Skin epidermis (tissue), 12 donors: ENCODE data around the gene HPS4.
"Not testable (repeated sequence)": the region's sequence is repeated elsewhere in the genome, so short reads cannot be mapped to it uniquely, and the experiment has no call there.

Source experiments
- H3K27ac ChIP-seq, 21 experiments: fragments of 200-600 bp; sonication (generic) in 11 of 21; one replicate each; pipeline ENCODE4 v1.5.0; 2020; ENCODE audit warnings: mild to moderate bottlenecking in 3 of 21, inconsistent platforms in 2 of 21, moderate library complexity in 2 of 21
- H3K4me3 ChIP-seq, 7 experiments: fragments of 200-600 bp; sonication (generic) in 2 of 7; one replicate each; pipeline ENCODE4 v1.5.0; 2020; ENCODE audit warnings: inconsistent platforms in 2 of 7, mild to moderate bottlenecking in 2 of 7, moderate library complexity in 1 of 7

The HPS4 gene

GRCh38 chr22:26483439-26484359 is at the start of gene HPS4, which contains the start of gene SRRD:
Gene HPS4 (minus strand): TSS chr22:26483783. CDS start chr22:26481762, 2,021 bp downstream.
Gene SRRD (plus strand): TSS chr22:26483877. CDS start chr22:26483891, 14 bp downstream.
- H3K27ac ChIP-seq, result peak within 1 kb of the TSS; percentile 43 to 99 (median 97)

GRCh38 chr22:26529345-26529744 is 45.8 kb upstream of the HPS4 start:
- Histone ChIP-seq H3K27ac (no peak overlapping the region), H3K4me3 (no peak overlapping the region)

More at GRCh38 chr22:26483439-26484359, at the start of gene HPS4, which contains the start of gene SRRD:
- H3K4me3 ChIP-seq, result peak within 1 kb of the TSS; percentile 72 to 94 (median 87)

GRCh38 chr22:26528518-26528917 is 44.9 kb upstream of the HPS4 start:
- not testable (repeated sequence) for H3K4me3 ChIP-seq, H3K27ac ChIP-seq

- Histone ChIP-seq H3K27ac (no peak overlapping the region), H3K4me3 (no peak overlapping the region)
These were observed 44.2 kb upstream of the HPS4 start for GRCh38 chr22:26527574-26528465.

- Histone ChIP-seq H3K4me3 (no peak overlapping the region), H3K27ac (no peak overlapping the region)
These were observed 43.6 kb upstream of the HPS4 start for GRCh38 chr22:26527167-26527566.

GRCh38 chr22:26525946-26526564 is 42.5 kb upstream of the HPS4 start:
- Histone ChIP-seq H3K27ac (no peak overlapping the region), H3K4me3 (no peak overlapping the region)

GRCh38 chr22:26524870-26525269 is 41.3 kb upstream of the HPS4 start:
- Histone ChIP-seq H3K27ac (no peak overlapping the region), H3K4me3 (no peak overlapping the region)

GRCh38 chr22:26522592-26522991 is 39.0 kb upstream of the HPS4 start:
- H3K27ac ChIP-seq, result no peak overlapping the region

GRCh38 chr22:26522012-26522411 is 38.4 kb upstream of the HPS4 start:
- Histone ChIP-seq H3K27ac (no peak overlapping the region), H3K4me3 (no peak overlapping the region)

More at GRCh38 chr22:26522592-26522991, 39.0 kb upstream of the HPS4 start:
- no peak overlapping the region for H3K4me3 ChIP-seq

GRCh38 chr22:26517429-26517828 is 33.8 kb upstream of the HPS4 start:
- Histone ChIP-seq H3K4me3 (no peak overlapping the region), H3K27ac (no peak overlapping the region)

- no peak overlapping the region for H3K27ac ChIP-seq
- no peak overlapping the region for H3K4me3 ChIP-seq
These were observed 32.9 kb upstream of the HPS4 start for GRCh38 chr22:26516503-26516902.

- Histone ChIP-seq H3K27ac (no peak overlapping the region), H3K4me3 (no peak overlapping the region)
These were observed 32.3 kb upstream of the HPS4 start for GRCh38 chr22:26515931-26516330.

- H3K27ac ChIP-seq, result no peak overlapping the region
- no peak overlapping the region for H3K4me3 ChIP-seq
These were observed 31.0 kb upstream of the HPS4 start for GRCh38 chr22:26514419-26515161.

- Histone ChIP-seq H3K4me3 (no peak overlapping the region), H3K27ac (no peak overlapping the region)
These were observed 30.3 kb upstream of the HPS4 start for GRCh38 chr22:26513838-26514237.

- Histone ChIP-seq H3K27ac (peak within 1 kb of the TSS in 20 of 21 experiments; percentile 56 to 92 (median 86)), H3K4me3 (peak within 1 kb of the TSS; percentile 77 to 96 (median 90))
These were observed 28.7 kb upstream of the HPS4 start, which contains the start of gene TFIP11 for GRCh38 chr22:26512149-26512793. Gene TFIP11 (minus strand): TSS chr22:26512473. CDS start chr22:26510272, 2,201 bp downstream.

GRCh38 chr22:26508148-26508547 is 24.6 kb upstream of the HPS4 start:
- Histone ChIP-seq H3K4me3 (no peak overlapping the region), H3K27ac (no peak overlapping the region)

GRCh38 chr22:26503758-26504157 is 20.2 kb upstream of the HPS4 start:
- Histone ChIP-seq H3K27ac (peak overlapping the region in 4 of 21 experiments; percentile 28 to 54 (median 38)), H3K4me3 (no peak overlapping the region)
